AG08395 (cell line): ENCODE results near the gene AFG3L2.
A peak's percentile ranks its signal among the peaks of the same experiment; 100 is the strongest.

ENCODE experiments used
- DNase-seq: peaks from one replicate; pipeline ENCODE4 v3.0.0; 2012; ENCODE audit warnings: mixed read lengths, low spot score

Gene AFG3L2

GRCh38 chr18:12302391-12303147, 74.5 kb downstream of the AFG3L2 start:
- no peak for DNase-seq

DNA sequence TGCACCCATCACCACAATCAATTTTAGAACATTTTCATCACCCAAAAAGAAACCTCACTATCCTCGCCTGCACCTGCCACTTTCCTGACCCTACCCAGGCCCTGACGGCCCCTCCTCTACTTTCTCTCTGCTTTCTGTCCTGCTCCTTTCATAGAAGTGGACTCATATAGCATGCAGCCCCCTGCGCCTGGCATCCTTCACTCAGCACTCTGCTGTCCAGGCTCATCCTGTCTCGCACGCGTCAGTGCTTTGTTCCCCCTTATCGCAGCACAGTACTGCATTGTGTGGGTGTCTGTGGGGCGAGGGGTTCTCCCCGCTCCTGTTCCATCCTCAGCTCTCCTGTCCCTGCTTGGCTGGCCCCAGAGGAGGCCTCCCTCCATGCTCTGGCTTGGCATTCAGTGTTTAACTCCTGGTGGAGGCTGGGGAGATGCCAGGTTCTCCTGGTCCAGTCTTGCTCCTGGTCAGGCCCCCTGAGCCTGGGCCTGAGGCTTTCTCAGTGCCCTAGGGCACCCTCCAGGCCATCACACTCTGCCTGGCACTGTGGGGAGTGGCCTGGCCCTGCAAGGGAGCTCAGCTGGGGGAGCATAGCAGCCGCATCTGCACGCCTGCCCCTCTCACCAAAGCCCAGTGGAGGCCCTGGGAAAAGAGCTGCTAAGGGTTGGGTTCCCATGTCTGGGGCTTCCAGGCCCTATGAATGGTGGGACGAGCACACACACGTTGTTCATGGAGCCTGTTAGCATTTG, 75.6 kb downstream of the AFG3L2 start:
- DNase-seq, result no peak

DNA sequence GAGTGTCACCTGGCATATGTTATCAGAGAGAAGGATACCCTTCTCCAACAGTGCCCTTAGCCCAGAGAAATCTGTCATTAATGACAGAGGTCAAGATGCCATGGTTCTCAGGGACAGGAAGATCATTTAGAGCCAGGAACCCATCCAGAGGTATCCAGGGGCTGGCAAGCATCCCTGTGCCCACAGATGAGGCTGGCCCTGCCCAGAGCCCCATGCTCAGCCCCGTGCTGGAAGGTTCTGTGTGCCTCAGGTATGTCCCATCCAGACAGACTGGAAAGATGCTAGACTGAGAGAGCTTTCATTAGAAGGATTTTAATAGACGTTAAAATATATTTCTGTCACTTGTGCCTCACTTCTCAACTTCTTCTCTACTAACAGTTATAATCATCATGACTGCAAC, 77.2 kb downstream of the AFG3L2 start:
- no peak for DNase-seq

GRCh38 chr18:12296457-12296856, 80.6 kb downstream of the AFG3L2 start:
- no peak for DNase-seq

GRCh38 chr18:12296087-12296403, 81.0 kb downstream of the AFG3L2 start:
- DNase-seq, result no peak

GRCh38 chr18:12295389-12296086, 81.5 kb downstream of the AFG3L2 start:
- DNase-seq, result no peak

DNA sequence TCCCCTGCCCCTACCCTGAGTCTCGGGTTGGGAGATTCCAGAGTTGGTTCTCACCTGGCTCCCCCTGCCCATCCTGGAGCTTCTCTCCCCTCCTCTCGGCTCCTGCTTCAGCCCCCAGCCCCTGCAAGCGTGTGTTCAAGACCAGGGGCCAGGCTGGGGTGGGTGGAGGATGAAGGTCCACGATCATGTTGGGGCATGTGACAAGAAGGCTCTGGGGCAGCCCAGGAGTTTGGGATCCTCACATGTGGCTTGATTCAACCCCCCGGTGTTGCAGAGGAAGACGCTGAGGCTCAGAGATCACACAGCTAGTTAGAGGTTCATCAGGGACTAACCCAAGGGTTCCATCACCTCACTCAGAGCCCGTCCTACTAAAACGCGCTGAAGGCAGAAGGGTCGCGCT, 83.2 kb downstream of the AFG3L2 start:
- no peak for DNase-seq

DNA sequence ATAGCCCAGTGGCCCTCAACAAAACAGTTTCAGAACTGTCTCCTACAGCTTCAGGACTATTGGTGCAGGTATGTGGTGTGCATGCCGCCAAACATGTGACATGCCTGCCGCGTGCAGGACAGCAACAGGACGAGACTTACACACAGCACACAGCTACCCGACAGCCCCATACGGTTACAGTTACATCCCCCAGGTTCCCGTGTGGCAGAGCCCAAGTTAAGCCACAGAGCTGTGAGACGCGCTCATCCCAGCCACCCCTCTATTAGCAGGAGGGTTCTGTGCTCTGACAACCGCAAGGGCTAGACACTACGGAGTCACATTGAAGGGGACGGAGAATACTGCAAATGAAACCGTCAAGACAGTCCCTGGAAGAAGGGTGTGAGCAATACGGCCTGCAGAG, 85.3 kb downstream of the AFG3L2 start:
- DNase-seq, result no peak

- no peak for DNase-seq
Measured at GRCh38 chr18:12291161-12291560, 85.9 kb downstream of the AFG3L2 start.

GRCh38 chr18:12290086-12290485, 86.9 kb downstream of the AFG3L2 start:
- no peak for DNase-seq

- DNase-seq, result no peak
Measured at GRCh38 chr18:12288403-12288755, 88.6 kb downstream of the AFG3L2 start.

DNA sequence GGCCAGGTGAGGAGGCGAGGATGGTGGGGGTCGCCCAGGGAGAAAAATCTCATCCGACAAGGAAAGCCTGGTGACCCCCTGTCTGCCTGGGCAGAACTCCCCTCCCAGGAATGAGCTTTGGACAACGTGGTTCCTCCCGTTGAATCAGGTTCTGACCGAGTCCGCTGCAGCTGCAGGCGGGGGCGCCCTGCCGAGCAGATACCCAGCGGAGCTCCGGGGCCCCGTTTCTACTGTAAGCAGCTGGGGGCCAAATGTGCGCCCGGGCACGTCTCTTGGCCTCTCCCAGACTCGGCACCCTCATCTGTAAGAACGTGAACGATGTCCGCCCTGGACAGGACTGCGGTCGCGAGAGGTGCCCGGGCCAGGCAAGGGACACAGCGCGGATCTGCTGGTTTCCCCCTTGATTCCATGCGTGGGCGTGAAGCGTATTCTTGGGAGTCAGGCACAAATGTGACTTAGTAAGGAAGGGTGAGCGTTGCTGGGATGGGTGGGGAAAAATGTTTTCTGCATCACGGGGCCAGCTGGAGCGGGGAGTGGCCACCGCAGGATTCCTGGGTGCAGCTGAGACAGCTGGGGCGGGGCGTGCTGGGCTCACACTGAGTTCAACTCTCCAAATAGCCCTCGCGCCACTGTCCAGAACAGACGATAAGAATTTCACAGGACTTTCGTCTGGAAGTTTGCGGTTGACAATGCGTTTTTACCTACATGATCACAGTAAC, 89.2 kb downstream of the AFG3L2 start:
- DNase-seq, result peak; percentile 95

- no peak for DNase-seq
Measured at GRCh38 chr18:12287131-12287681, 89.8 kb downstream of the AFG3L2 start.

GRCh38 chr18:12283666-12284065, 93.4 kb downstream of the AFG3L2 start:
- DNase-seq, result no peak

- no peak for DNase-seq
Measured at GRCh38 chr18:12283256-12283655, 93.8 kb downstream of the AFG3L2 start.

GRCh38 chr18:12282442-12283039, 94.5 kb downstream of the AFG3L2 start:
- peak; percentile 83 for DNase-seq

GRCh38 chr18:12281861-12282260, 95.2 kb downstream of the AFG3L2 start:
- DNase-seq, result no peak

DNA sequence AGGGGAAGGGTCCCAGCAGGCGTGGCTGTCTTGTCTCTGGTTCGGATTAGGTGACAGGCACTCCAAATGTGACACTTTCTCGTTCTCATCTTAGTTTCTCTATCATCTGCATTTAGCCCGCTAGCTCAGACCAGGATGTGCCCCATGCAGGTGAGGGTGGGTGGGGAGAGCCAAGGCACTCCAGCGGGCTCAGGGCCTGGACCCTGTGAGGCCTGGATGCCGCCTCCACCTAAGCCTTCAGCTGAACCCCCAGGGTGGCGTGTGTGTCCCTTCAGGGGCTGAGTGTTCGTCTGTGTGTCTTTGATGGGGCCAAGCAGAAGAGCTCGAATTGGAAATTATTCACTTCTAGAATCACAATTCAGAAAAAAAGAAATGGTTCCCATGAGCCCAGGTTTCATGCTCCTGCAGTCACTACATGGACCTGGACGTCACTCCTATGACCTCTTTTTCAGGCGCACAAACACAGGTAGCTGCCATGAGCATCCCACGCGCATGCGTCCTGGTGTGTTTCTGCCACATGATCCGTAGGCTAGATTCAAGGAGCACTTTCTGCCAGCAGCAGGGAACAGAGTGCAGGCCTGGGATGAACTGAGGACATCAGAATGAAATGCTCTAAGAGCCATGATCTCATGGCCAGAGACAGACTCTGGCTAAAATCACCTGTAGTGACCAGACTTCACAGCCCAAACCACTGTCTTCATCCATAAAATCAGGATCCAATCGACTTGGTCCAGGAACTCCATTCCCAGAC, 97.1 kb downstream of the AFG3L2 start:
- no peak for DNase-seq
